ENCODE data around the gene GALNTL6.

- TF ChIP-seq KLF6 (CRISPR knock-in tag; IDR thresholded peaks at IDR 0.05; ENCODE audit: borderline replicate concordance) = no peak
- no peak for TF ChIP-seq ZNF431 (CRISPR knock-in tag; IDR thresholded peaks at IDR 0.05)
- no peak for TF ChIP-seq CTCF (IDR thresholded peaks at IDR 0.05 in 2 of 3, conservative IDR thresholded peaks at IDR 0.05 in 1 of 3; ENCODE audit: insufficient read depth in 2 of 3, low read depth in 1 of 3, low read length in 3 of 3)
- no peak for TF ChIP-seq POLR2A (conservative IDR thresholded peaks at IDR 0.05)
- no peak for TF ChIP-seq POLR2AphosphoS5 (IDR thresholded peaks at IDR 0.05; ENCODE audit: control insufficient read depth, insufficient read depth, low read depth, low read length)
- no peak for TF ChIP-seq NFYB (IDR thresholded peaks at IDR 0.05; ENCODE audit: extremely low read depth, insufficient read length)
- no peak for TF ChIP-seq U2AF1 (optimal IDR thresholded peaks at IDR 0.05; ENCODE audit: low read depth, low read length)
Measured at GRCh38 chr4:172953896-172954568, 1140.8 kb downstream of the GALNTL6 start.

Measured in K562 (cell line).